ENCODE data around the gene BRINP2.

BRINP2 gene

GRCh38 chr1:177171536-177172123 is 872 bp downstream of the BRINP2 start:
- no peak for FAIRE-seq

- no peak for FAIRE-seq
These were observed 1.5 kb downstream of the BRINP2 start for GRCh38 chr1:177172272-177172671.

GRCh38 chr1:177172866-177173265 is 2.1 kb downstream of the BRINP2 start:
- FAIRE-seq = no peak

- no peak for FAIRE-seq
These were observed 3.2 kb downstream of the BRINP2 start for GRCh38 chr1:177173976-177174375.

- FAIRE-seq = no peak
These were observed 4.3 kb downstream of the BRINP2 start for GRCh38 chr1:177174921-177175634.

GRCh38 chr1:177181280-177181630 is 10.5 kb downstream of the BRINP2 start:
- no peak for FAIRE-seq

- FAIRE-seq = no peak
These were observed 11.0 kb downstream of the BRINP2 start for GRCh38 chr1:177181631-177182291.

GRCh38 chr1:177183836-177184235 is 13.1 kb downstream of the BRINP2 start:
- no peak for FAIRE-seq

- FAIRE-seq = no peak
These were observed 14.5 kb downstream of the BRINP2 start for GRCh38 chr1:177185209-177185608.

- FAIRE-seq = no peak
These were observed 15.9 kb downstream of the BRINP2 start for GRCh38 chr1:177186639-177187038.

- FAIRE-seq = no peak
These were observed 19.7 kb downstream of the BRINP2 start for GRCh38 chr1:177190308-177190970.

GRCh38 chr1:177198243-177198642 is 27.5 kb downstream of the BRINP2 start:
- FAIRE-seq = no peak

GRCh38 chr1:177200290-177200689 is 29.5 kb downstream of the BRINP2 start:
- FAIRE-seq = no peak

- FAIRE-seq = no peak
These were observed 36.1 kb downstream of the BRINP2 start for GRCh38 chr1:177206831-177207355.

- FAIRE-seq = no peak
These were observed 38.2 kb downstream of the BRINP2 start for GRCh38 chr1:177208920-177209319.

GRCh38 chr1:177209357-177209756 is 38.6 kb downstream of the BRINP2 start:
- no peak for FAIRE-seq

- no peak for FAIRE-seq
These were observed 39.3 kb downstream of the BRINP2 start for GRCh38 chr1:177210071-177210470.

- no peak for FAIRE-seq
These were observed 40.5 kb downstream of the BRINP2 start for GRCh38 chr1:177211231-177211630.

- no peak for FAIRE-seq
These were observed 45.9 kb downstream of the BRINP2 start for GRCh38 chr1:177216587-177217202.

GRCh38 chr1:177219554-177220458 is 49.0 kb downstream of the BRINP2 start:
- FAIRE-seq = no peak

GRCh38 chr1:177223359-177223758 is 52.6 kb downstream of the BRINP2 start:
- no peak for FAIRE-seq

All from colon (tissue), 2 donors.